Measurements from ENCODE around the gene GSTP1. TPM values are rescaled to one million over a fixed set of nuclear protein-coding genes. Genes with fewer than 3 reads are reported as not detected.
A peak's percentile ranks its signal among the peaks of the same experiment; 100 is the strongest.

The GSTP1 gene
- total and polyA plus RNA-seq, 9 of the 15 experiments (the other 6 are each of a cell fraction or from before 2014, with no cell fraction given) = 592 to 2,150 (median 1,204) TPM

- 0 out of 4 replicates have a peak, but pooled peaks of 1 of the 2 experiments have one; percentile 21 for TF ChIP-seq MNT (conservative IDR thresholded peaks at IDR 0.05)
- TF ChIP-seq ZNF311 (CRISPR knock-in tag; IDR thresholded peaks at IDR 0.05) = peak; percentile 80; the same call in 1 of the 2 replicates
- TF ChIP-seq ZBTB12 (CRISPR knock-in tag; IDR thresholded peaks at IDR 0.05) = peak; percentile 50
- 0 out of 2 replicates have a peak, but pooled peaks have one; percentile 45 for TF ChIP-seq TAF7 (tag; IDR thresholded peaks at IDR 0.05)
- TF ChIP-seq HSF4 (CRISPR knock-in tag; IDR thresholded peaks at IDR 0.05; ENCODE audit: borderline replicate concordance) = 0 out of 2 replicates have a peak, but pooled peaks have one; percentile 43
- TF ChIP-seq GTF2A2 (tag; IDR thresholded peaks at IDR 0.05) = peak; percentile 60; the same call in 1 of the 2 replicates
- 0 out of 2 replicates have a peak, but pooled peaks have one; percentile 53 for TF ChIP-seq IRF9 (tag; IDR thresholded peaks at IDR 0.05)
- TF ChIP-seq HINFP (tag; conservative IDR thresholded peaks at IDR 0.05; ENCODE audit: low read depth) = 0 out of 2 replicates have a peak, but pooled peaks have one; percentile 39
- TF ChIP-seq DMBX1 (CRISPR knock-in tag; IDR thresholded peaks at IDR 0.05; ENCODE audit: borderline replicate concordance) = peak; percentile 93
These were observed 20.5 kb downstream of the GSTP1 start (continued) for GRCh38 chr11:67604119-67604518.
